ENCODE results near the gene STYK1.
A peak's percentile ranks its signal among the peaks of the same experiment; 100 is the strongest.

The STYK1 gene

GRCh38 chr12:10632226-10632625 lies 41.6 kb downstream of the STYK1 start:
- no peak overlapping the region for H3K4me3 ChIP-seq (ENCODE audit: low read depth, low read length)
- TF ChIP-seq CTCF (conservative IDR thresholded peaks at IDR 0.05; ENCODE audit: low read depth, low read length) = no peak
- DNase-seq (ENCODE audit: low read depth) = peak; percentile 19

- DNase-seq (ENCODE audit: low read depth) = no peak
- H3K4me3 ChIP-seq (ENCODE audit: low read depth, low read length) = no peak overlapping the region
- no peak for TF ChIP-seq CTCF (conservative IDR thresholded peaks at IDR 0.05; ENCODE audit: low read depth, low read length)
Observed at GRCh38 chr12:10624605-10625004, 49.2 kb downstream of the STYK1 start.

GRCh38 chr12:10623131-10623530 lies 50.7 kb downstream of the STYK1 start:
- no peak for TF ChIP-seq CTCF (conservative IDR thresholded peaks at IDR 0.05; ENCODE audit: low read depth, low read length)

GRCh38 chr12:10621278-10621677 lies 52.6 kb downstream of the STYK1 start:
- H3K4me3 ChIP-seq (ENCODE audit: low read depth, low read length) = no peak overlapping the region
- DNase-seq (ENCODE audit: low read depth) = no peak
- no peak for TF ChIP-seq CTCF (conservative IDR thresholded peaks at IDR 0.05; ENCODE audit: low read depth, low read length)

More at GRCh38 chr12:10623131-10623530, 50.7 kb downstream of the STYK1 start:
- no peak for DNase-seq (ENCODE audit: low read depth)
- H3K4me3 ChIP-seq (ENCODE audit: low read depth, low read length) = no peak overlapping the region

GRCh38 chr12:10620078-10620779 lies 53.6 kb downstream of the STYK1 start:
- no peak for TF ChIP-seq CTCF (conservative IDR thresholded peaks at IDR 0.05; ENCODE audit: low read depth, low read length)
- no peak overlapping the region for H3K4me3 ChIP-seq (ENCODE audit: low read depth, low read length)

GRCh38 chr12:10618338-10618987 lies 55.4 kb downstream of the STYK1 start:
- no peak overlapping the region for H3K4me3 ChIP-seq (ENCODE audit: low read depth, low read length)
- DNase-seq (ENCODE audit: low read depth) = peak; percentile 53
- TF ChIP-seq CTCF (conservative IDR thresholded peaks at IDR 0.05; ENCODE audit: low read depth, low read length) = no peak

More at GRCh38 chr12:10620078-10620779, 53.6 kb downstream of the STYK1 start:
- DNase-seq (ENCODE audit: low read depth) = no peak

- no peak for DNase-seq (ENCODE audit: low read depth)
- no peak for TF ChIP-seq CTCF (conservative IDR thresholded peaks at IDR 0.05; ENCODE audit: low read depth, low read length)
- no peak overlapping the region for H3K4me3 ChIP-seq (ENCODE audit: low read depth, low read length)
Observed at GRCh38 chr12:10617863-10618262, 56.0 kb downstream of the STYK1 start.

All from choroid plexus epithelial cell (primary cell).